Right lobe of liver (tissue), 4 donors: Measurements from ENCODE around the gene FANK1.

Source experiments
- CTCF ChIP-seq, 4 donors: fragments of 200-600 bp in 3 of 4; fragments of 450-650 bp in 1 of 4; IDR thresholded peaks; one replicate each; pipeline versions ENCODE4 v1.5.1 to v1.8.0; 2016 to 2022; ENCODE audit warnings: antibody characterized with exemption in 4 of 4, mild to moderate bottlenecking in 2 of 4
- POLR2A ChIP-seq: fragments of 450-650 bp; IDR thresholded peaks from one replicate; pipeline ENCODE4 v1.6.1; 2017; ENCODE audit warnings: antibody characterized with exemption, mild to moderate bottlenecking
- donor health status: DM: no; HTN: no; CAD: no.
- donor health status: DM: no; HTN: no; CAD: no.
- donor health status: DM: no; HTN: yes; CAD: no.

DNA sequence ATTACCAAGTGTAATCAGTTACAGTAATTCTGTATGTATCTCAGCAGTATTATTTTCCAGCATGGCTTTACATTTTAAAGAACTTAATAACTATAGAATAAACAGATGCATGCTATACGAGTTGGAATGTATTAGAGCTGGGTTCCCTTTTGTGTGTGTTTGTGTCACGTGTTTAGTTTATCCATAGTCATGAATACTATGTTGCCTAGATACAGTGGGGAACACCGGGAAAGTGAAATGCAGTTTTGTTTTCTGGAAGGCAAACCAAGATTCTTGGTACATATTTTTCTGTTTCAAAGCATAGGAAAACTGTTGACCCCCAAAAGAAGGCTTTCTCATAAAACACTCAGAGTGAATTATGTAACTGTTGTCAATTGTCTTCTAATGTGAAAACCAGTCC, 119.0 kb downstream of the FANK1 start:
- TF ChIP-seq POLR2A (no peak), CTCF (IDR thresholded peaks at IDR 0.05) (no peak)
